Urothelium cell line (cell line): Measurements from ENCODE around the gene CENPV.
"Not testable (repeated sequence)": the region's sequence is repeated elsewhere in the genome, so short reads cannot be mapped to it uniquely, and the experiment has no call there.

Experiments used
- DNase-seq: peaks from one replicate; pipeline ENCODE4 v3.0.0; 2011; ENCODE audit warnings: low spot score, mixed read lengths
- FAIRE-seq: peaks from 2 replicates; lab custom pipeline; 2011; peaks lifted over from hg19 to GRCh38; lab: Jason Lieb, UNC

CENPV gene

GRCh38 chr17:16319969-16320368 is 33.3 kb downstream of the CENPV start:
- DNase-seq (no peak), FAIRE-seq (no peak)

DNA sequence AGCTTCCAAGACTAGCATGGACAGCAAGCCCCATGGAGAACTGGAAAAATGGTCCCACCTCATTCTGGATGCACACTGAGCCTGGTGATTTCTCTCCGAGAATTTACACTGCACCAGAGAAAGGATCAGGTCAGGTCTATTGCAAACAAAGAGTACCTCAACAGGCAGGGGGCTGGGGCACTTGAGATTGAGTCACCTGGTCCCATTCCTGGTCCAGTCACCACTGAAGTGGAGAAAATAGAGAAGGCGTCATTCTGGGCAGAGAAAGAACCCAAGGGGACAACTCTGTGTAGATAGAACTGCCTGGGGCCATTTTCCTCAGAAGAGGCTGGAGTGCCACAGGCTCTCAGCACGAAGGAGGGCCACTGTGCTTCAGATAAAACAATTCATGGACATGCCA is 38.4 kb downstream of the CENPV start:
- FAIRE-seq: no peak
- no peak for DNase-seq

GRCh38 chr17:16314189-16314588 is 39.1 kb downstream of the CENPV start:
- no peak for FAIRE-seq

GRCh38 chr17:16313139-16314090 is 39.9 kb downstream of the CENPV start:
- no peak for FAIRE-seq
- no peak for DNase-seq

More at GRCh38 chr17:16314189-16314588, 39.1 kb downstream of the CENPV start:
- no peak for DNase-seq

DNA sequence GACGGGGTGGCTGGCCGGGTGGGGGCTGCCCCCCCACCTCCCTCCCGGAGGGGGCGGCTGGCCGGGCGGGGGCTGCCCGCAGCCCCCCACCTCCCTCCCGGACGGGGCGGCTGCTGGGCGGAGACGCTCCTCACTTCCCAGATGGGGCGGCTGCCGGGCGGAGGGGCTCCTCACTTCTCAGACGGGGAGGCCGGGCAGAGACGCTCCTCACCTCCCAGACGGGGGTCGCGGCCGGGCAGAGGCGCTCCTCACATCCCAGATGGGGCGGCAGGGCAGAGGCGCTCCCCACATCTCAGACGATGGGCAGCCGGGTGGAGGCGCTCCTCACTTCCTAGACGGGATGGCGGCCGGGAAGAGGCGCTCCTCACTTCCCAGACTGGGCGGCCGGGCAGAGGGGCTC is 41.2 kb downstream of the CENPV start:
- DNase-seq, FAIRE-seq: not testable (repeated sequence)

DNA sequence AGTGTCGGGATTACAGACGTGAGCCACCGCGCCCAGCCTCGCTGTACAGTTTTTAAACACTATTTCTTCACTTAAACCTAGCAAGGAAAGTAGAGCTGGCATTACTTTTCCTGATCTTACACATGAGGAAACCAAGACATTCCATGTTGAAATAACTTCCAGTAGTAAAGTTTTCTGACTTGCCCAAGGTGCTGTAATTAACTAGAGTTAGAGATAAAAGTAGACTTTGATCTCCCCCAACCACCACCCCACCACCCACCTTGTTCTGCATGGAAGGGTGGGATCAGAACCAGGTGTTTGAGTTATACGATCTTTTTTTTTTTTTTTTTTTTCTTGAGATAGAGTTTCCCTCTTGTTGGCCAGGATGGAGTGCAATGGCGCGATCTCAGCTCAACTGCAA is 47.1 kb downstream of the CENPV start:
- FAIRE-seq (no peak), DNase-seq (no peak)

GRCh38 chr17:16304830-16305229 is 48.4 kb downstream of the CENPV start:
- no peak for DNase-seq
- FAIRE-seq: no peak

- DNase-seq: no peak
- FAIRE-seq: no peak
Measured at GRCh38 chr17:16302856-16303255, 50.4 kb downstream of the CENPV start.

DNA sequence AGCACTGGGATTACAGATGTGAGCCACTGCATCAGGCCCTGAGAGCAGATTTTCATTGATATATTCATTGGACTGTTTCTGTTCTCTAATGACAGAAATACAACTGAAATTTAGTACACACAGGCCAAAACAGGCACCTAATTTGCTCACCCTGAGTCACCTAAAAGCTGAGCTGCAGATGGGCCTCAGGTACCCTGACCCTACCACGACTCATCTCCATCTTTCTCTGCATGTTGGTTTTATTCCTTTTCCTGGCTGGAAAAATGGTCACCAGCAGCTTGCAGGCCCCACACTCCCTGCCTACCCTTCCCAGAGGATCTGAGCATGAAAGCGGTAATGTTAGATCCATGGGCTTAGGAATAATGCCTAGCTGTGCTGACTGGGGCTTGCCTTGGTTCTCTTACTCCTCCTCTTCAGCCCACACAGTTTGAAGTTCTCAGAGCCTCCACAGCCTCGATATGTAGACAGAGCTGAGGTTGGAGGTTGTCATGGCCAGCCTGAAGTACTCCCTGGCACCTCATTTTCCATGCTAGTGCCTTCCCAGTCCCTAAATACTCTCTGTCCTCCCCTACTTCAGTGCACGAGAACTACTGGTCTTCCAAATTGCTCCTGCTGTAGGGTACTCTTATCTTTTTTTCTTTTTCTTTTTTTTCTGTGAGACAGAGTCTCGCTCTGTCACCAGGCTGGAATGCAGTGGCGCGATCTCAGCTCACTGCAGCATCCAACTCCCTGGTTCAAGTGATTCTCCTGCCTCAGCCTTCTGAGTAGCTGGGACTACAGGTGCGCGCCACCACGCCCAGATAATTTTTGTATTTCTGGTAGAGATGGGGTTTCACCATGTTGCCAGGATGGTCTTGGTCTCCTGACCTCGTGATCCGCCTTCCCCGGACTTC is 51.1 kb downstream of the CENPV start:
- FAIRE-seq (no peak), DNase-seq (no peak)

DNA sequence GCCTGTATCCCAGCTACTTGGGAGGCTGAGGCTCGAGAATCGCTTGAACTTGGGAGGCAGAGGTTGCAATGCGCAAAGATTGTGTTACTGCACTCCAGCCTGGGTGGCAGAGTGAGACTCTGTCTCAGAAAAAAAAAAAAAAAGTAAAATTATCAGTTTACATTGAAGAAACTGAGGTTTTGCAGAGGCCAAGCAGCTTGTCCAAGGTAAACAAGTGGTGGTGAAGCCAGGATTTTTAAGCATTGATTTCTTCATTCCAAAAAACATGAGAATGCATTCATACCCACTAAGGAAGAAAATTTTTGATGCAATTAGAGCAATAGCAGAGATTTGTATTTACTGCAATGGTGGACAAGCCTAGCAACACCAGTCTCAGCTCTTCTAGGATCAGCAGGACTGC is 52.7 kb downstream of the CENPV start:
- FAIRE-seq (no peak), DNase-seq (no peak)

- FAIRE-seq: no peak
- no peak for DNase-seq
Measured at GRCh38 chr17:16298140-16298662, 55.1 kb downstream of the CENPV start.

DNA sequence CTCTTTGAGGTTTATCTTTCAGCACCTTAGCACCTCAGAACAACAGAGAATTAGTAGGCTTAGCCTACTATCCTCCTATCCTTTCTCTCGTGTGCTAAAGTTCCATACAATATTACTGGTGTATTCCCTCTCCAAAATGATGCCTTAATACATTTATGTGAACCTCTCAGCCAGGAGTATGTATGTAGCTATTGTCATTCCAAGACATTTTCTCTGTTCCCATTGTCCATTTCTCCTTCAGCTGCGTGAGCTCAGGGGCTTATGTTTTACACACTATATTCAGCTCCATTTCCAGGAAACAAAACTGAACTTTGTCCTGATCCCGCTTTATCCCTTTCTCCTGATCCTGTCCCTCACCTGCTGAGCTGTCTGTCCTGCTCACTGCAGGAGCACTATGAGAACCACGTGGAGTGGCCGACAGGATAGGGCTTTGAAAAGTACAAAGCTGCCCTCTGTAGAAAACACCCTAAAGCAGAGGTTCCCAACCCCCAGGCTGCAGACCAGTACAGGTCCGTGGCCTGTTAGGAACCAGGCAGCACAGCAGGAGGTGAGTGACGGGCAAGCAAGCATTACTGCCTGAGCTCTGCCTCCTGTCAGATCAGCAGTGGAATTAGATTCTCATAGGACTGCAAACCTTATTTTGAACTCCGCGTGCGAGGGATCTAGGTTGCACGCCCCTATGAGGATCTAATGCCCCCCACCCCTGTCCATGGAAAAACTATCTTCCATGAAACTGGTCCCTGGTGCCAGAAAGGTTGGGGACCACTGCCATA is 55.7 kb downstream of the CENPV start:
- FAIRE-seq (no peak), DNase-seq (no peak)

DNA sequence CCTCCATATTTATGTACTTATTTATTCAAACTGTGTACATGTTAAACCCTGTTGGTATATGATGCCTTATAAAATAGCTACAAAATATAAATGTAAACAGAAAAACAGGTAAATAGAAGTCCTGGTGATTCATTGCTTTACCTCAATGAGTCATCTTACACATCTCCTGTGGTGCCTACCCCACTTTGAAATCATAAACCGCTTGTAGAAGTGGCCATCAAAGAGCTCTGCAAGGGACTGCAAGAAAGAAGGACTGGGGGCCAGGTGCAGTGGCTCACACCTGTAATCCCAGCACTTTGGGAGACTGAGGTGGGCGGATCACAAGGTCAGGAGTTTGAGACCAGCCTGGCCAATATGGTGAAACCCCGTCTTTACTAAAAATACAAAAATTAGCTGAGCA is 57.2 kb downstream of the CENPV start:
- not testable (repeated sequence) for FAIRE-seq, DNase-seq

GRCh38 chr17:16294560-16294959 is 58.7 kb downstream of the CENPV start:
- no peak for FAIRE-seq
- DNase-seq: no peak

DNA sequence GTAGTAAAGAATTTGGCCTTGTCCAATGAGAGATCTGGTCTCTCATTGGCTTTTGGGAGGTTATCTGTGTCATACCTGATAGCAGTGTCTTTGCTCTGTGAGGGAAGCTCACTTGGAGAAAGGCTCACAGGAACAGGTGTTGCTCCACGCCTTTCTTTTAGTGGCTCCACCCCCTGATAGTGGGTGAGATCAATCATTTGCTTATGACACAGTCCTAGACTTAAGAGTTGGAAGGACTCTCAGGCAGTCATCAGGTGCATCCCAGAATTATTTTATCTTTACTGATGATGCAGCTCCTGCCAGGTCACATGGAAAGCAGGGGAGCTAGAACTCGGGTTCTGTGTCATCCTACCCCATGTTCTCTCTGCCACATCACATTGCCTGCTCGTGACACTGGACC is 59.3 kb downstream of the CENPV start:
- no peak for DNase-seq
- FAIRE-seq: no peak
